HG03342 (cell line): ENCODE measurements around the gene CDC42EP1.
"Not testable (repeated sequence)": the region's sequence is repeated elsewhere in the genome, so short reads cannot be mapped to it uniquely, and the experiment has no call there.

Experiments used
- ATAC-seq: cut with Tn5 transposase; IDR thresholded peaks from one replicate; pipeline ENCODE4 v1.9.1; 2021; ENCODE audit warnings: mild to moderate bottlenecking, moderate library complexity; ENCODE audit not compliant: unreplicated experiment

CDC42EP1 gene

GRCh38 chr22:37533995-37534394 lies 26.3 kb upstream of the CDC42EP1 start:
- ATAC-seq: no peak

GRCh38 chr22:37534445-37534844 lies 25.8 kb upstream of the CDC42EP1 start:
- ATAC-seq: no peak

GRCh38 chr22:37535159-37535558 lies 25.1 kb upstream of the CDC42EP1 start:
- ATAC-seq: no peak

GRCh38 chr22:37538590-37539357 lies 21.5 kb upstream of the CDC42EP1 start:
- peak; percentile 84 for ATAC-seq

GRCh38 chr22:37539790-37540189 lies 20.5 kb upstream of the CDC42EP1 start:
- ATAC-seq: not testable (repeated sequence)

- ATAC-seq: not testable (repeated sequence)
Observed at GRCh38 chr22:37542416-37542815, 17.9 kb upstream of the CDC42EP1 start.

GRCh38 chr22:37542959-37543358 lies 17.3 kb upstream of the CDC42EP1 start:
- no peak for ATAC-seq

GRCh38 chr22:37544955-37545702 lies 15.2 kb upstream of the CDC42EP1 start:
- no peak for ATAC-seq

- no peak for ATAC-seq
Observed at GRCh38 chr22:37545703-37546436, 14.4 kb upstream of the CDC42EP1 start.

GRCh38 chr22:37546437-37547250 lies 13.6 kb upstream of the CDC42EP1 start:
- ATAC-seq: no peak

GRCh38 chr22:37547251-37547741 lies 13.0 kb upstream of the CDC42EP1 start:
- ATAC-seq: no peak

GRCh38 chr22:37549704-37550059 lies 10.6 kb upstream of the CDC42EP1 start:
- no peak for ATAC-seq

GRCh38 chr22:37550921-37551320 lies 9.4 kb upstream of the CDC42EP1 start:
- not testable (repeated sequence) for ATAC-seq

GRCh38 chr22:37551981-37552380 lies 8.3 kb upstream of the CDC42EP1 start:
- no peak for ATAC-seq

GRCh38 chr22:37552524-37553163 lies 7.6 kb upstream of the CDC42EP1 start:
- no peak for ATAC-seq

- ATAC-seq: no peak
Observed at GRCh38 chr22:37553725-37554124, 6.6 kb upstream of the CDC42EP1 start.

GRCh38 chr22:37555029-37555428 lies 5.3 kb upstream of the CDC42EP1 start:
- ATAC-seq: no peak

- ATAC-seq: no peak
Observed at GRCh38 chr22:37556710-37557109, 3.6 kb upstream of the CDC42EP1 start.

GRCh38 chr22:37557321-37558001 lies 2.8 kb upstream of the CDC42EP1 start:
- no peak for ATAC-seq

- ATAC-seq: no peak
Observed at GRCh38 chr22:37558815-37559214, 1.5 kb upstream of the CDC42EP1 start.
